ENCODE measurements around the gene OR1J2.

OR1J2 gene

DNA sequence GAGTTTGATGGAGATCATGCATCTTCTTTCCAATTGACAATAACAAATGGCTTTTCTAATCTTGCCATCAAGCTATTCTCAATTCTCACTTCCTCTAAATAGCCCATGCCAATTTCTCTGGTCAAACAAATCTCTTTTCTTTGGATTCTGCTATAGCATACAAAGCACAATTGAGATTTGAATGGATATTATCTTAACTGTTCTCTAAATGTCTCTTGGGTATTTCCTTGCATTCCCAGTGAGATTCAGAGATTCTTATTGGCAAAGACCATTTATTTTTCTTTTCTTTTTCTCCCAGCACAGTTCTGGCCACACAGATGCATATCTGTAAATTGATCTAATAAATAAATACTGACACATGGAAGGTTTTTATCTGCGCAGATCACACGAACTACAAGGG, 42.2 kb downstream of the OR1J2 start, which contains the start of gene OR1N2:
TSS of gene OR1N2 (plus strand) at position 301 of the 400 bp plus-strand sequence. CDS start 100 bp downstream, outside the sequence.
- DNase-seq, result no peak

Measured in DMS53 (cell line).